ENCODE results near the gene YY1AP1. TPM values are rescaled to one million over a fixed set of nuclear protein-coding genes. Genes with fewer than 3 reads are reported as not detected.
A peak's percentile ranks its signal among the peaks of the same experiment; 100 is the strongest.
"Not testable (repeated sequence)": the region's sequence is repeated elsewhere in the genome, so short reads cannot be mapped to it uniquely, and the experiment has no call there.

YY1AP1 gene
- total and polyA plus RNA-seq, 2 experiments from 2014 or later: 28.1 to 50.1 TPM

- no peak for DNase-seq
- 53 to 54% methylated on average over 2 of the region's 2 CpGs for WGBS, 2 experiments (ENCODE audit: low coverage in 1 of 2, low lambda C conversion rate in 2 of 2, missing lambda C conversion rate in 2 of 2)
- no peak for TF ChIP-seq EZH2phosphoT487 (IDR thresholded peaks at IDR 0.05; ENCODE audit: insufficient read depth, low read depth)
- no peak for TF ChIP-seq EZH2 (IDR thresholded peaks at IDR 0.05; ENCODE audit: insufficient read depth, poor library complexity, severe bottlenecking)
- in situ Hi-C loops (cut with MboI): no loop called here
- H3K36me3 ChIP-seq (ENCODE audit: low read depth): peaks cover 6% of the 10 kb centered on the region; the same call in 1 of the 2 replicates
- H2AFZ ChIP-seq: no peak overlapping the region
- no peak overlapping the region for H3K27ac ChIP-seq
- H3K27me3 ChIP-seq (replicated peaks; ENCODE audit: insufficient read depth): no peaks in the 10 kb centered on the region
- H3F3A ChIP-seq (ENCODE audit: insufficient read depth): no peaks in the 10 kb centered on the region
- no peaks in the 10 kb centered on the region for H4K20me1 ChIP-seq (ENCODE audit: insufficient read depth)
- H3K9me2 ChIP-seq (ENCODE audit: insufficient read depth): no peaks in the 10 kb centered on the region
- H3K9me3 ChIP-seq (ENCODE audit: low read depth): no peaks in the 10 kb centered on the region
- peaks cover 88% of the 10 kb centered on the region for H3K79me2 ChIP-seq (ENCODE audit: insufficient read depth)
- no peaks in the 10 kb centered on the region for H3K4me1 ChIP-seq (ENCODE audit: insufficient read depth)
- H3K4me2 ChIP-seq (ENCODE audit: unreplicated experiment): no peak overlapping the region
- H3K9ac ChIP-seq: no peak overlapping the region
- H3K4me3 ChIP-seq: no peak overlapping the region
These were observed 24.5 kb upstream of the YY1AP1 start for GRCh38 chr1:155713075-155713474.

- H3K4me1 ChIP-seq (ENCODE audit: insufficient read depth); H3K9me2 ChIP-seq (ENCODE audit: insufficient read depth); H3K36me3 ChIP-seq (ENCODE audit: low read depth); in situ Hi-C loops (cut with MboI); H4K20me1 ChIP-seq (ENCODE audit: insufficient read depth); H2AFZ ChIP-seq; H3F3A ChIP-seq (ENCODE audit: insufficient read depth); H3K9me3 ChIP-seq (ENCODE audit: low read depth); H3K9ac ChIP-seq; H3K4me3 ChIP-seq; H3K27me3 ChIP-seq (replicated peaks; ENCODE audit: insufficient read depth); H3K4me2 ChIP-seq (ENCODE audit: unreplicated experiment); H3K27ac ChIP-seq: not testable (repeated sequence)
- H3K79me2 ChIP-seq (ENCODE audit: insufficient read depth): peaks cover 88% of the 10 kb centered on the region
- 83 to 88% methylated on average over 3 of the region's 3 CpGs for WGBS, 2 experiments (ENCODE audit: low coverage in 1 of 2, low lambda C conversion rate in 2 of 2, missing lambda C conversion rate in 2 of 2)
- DNase-seq: peak; percentile 11
These were observed 24.1 kb upstream of the YY1AP1 start for GRCh38 chr1:155712636-155713035.

GRCh38 chr1:155711457-155711856, 22.9 kb upstream of the YY1AP1 start:
- H4K20me1 ChIP-seq (ENCODE audit: insufficient read depth); H3K36me3 ChIP-seq (ENCODE audit: low read depth): not testable (repeated sequence)
- 85 to 93% methylated on average over 3 of the region's 3 CpGs for WGBS, 2 experiments (ENCODE audit: low coverage in 1 of 2, low lambda C conversion rate in 2 of 2, missing lambda C conversion rate in 2 of 2)

DNA sequence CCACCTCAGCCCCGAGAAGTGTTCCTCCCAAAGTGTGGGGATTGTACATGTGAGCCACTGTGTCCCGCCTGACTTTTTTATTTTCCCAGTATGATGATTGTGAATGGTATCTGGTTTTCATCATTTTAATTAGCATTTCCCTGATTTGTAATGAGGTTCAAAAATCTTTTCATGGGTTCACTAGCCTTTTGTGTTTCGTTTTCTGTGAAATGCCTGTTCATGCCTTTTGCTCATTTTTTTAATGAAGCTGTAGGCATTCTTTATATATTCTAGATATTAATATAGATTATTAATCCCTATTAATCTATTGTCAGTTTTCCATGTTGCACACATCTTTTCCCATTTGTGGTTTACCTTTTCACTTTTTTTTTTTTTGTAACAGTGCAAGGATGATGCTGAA, 20.8 kb upstream of the YY1AP1 start:
- in situ Hi-C loops (cut with MboI): no loop called here
- no peak for DNase-seq
- 97 to 100% methylated on average over 3 of the region's 3 CpGs for WGBS, 2 experiments (ENCODE audit: low coverage in 1 of 2, low lambda C conversion rate in 2 of 2, missing lambda C conversion rate in 2 of 2)

More at GRCh38 chr1:155711457-155711856, 22.9 kb upstream of the YY1AP1 start:
- DNase-seq: peak; percentile 29
- H3K4me3 ChIP-seq; in situ Hi-C loops (cut with MboI); H3K27me3 ChIP-seq (replicated peaks; ENCODE audit: insufficient read depth); H3K4me1 ChIP-seq (ENCODE audit: insufficient read depth); H3K9me2 ChIP-seq (ENCODE audit: insufficient read depth); H2AFZ ChIP-seq; H3F3A ChIP-seq (ENCODE audit: insufficient read depth); H3K9ac ChIP-seq; H3K9me3 ChIP-seq (ENCODE audit: low read depth); H3K4me2 ChIP-seq (ENCODE audit: unreplicated experiment): not testable (repeated sequence)
- Histone ChIP-seq H3K27ac (0 out of 2 replicates have a peak overlapping the region, but pooled peaks have one; percentile 22), H3K79me2 (ENCODE audit: insufficient read depth) (peaks cover 89% of the 10 kb centered on the region)

GRCh38 chr1:155706139-155706538, 17.6 kb upstream of the YY1AP1 start:
- in situ Hi-C loops (cut with MboI): no loop called here

More for the DNA sequence above, 20.8 kb upstream of the YY1AP1 start:
- H3K27ac ChIP-seq: no peak overlapping the region
- H3K27me3 ChIP-seq (replicated peaks; ENCODE audit: insufficient read depth): no peaks in the 10 kb centered on the region
- no peak overlapping the region for H3K4me3 ChIP-seq
- no peaks in the 10 kb centered on the region for H3F3A ChIP-seq (ENCODE audit: insufficient read depth)
- H3K4me1 ChIP-seq (ENCODE audit: insufficient read depth): 0 out of 2 replicates have a peak, but pooled peaks cover 6% of the 10 kb centered on the region
- no peaks in the 10 kb centered on the region for H4K20me1 ChIP-seq (ENCODE audit: insufficient read depth)
- no peak overlapping the region for H3K4me2 ChIP-seq (ENCODE audit: unreplicated experiment)
- peaks cover 6% of the 10 kb centered on the region; the same call in 1 of the 2 replicates for H3K36me3 ChIP-seq (ENCODE audit: low read depth)
- H3K9me2 ChIP-seq (ENCODE audit: insufficient read depth): no peaks in the 10 kb centered on the region
- H3K9me3 ChIP-seq (ENCODE audit: low read depth): no peaks in the 10 kb centered on the region
- H3K9ac ChIP-seq: no peak overlapping the region
- TF ChIP-seq EZH2 (IDR thresholded peaks at IDR 0.05; ENCODE audit: insufficient read depth, poor library complexity, severe bottlenecking): no peak
- no peak for TF ChIP-seq EZH2phosphoT487 (IDR thresholded peaks at IDR 0.05; ENCODE audit: insufficient read depth, low read depth)
- peaks cover 92% of the 10 kb centered on the region for H3K79me2 ChIP-seq (ENCODE audit: insufficient read depth)
- no peak overlapping the region for H2AFZ ChIP-seq

GRCh38 chr1:155704414-155704813, 15.8 kb upstream of the YY1AP1 start:
- H3K36me3 ChIP-seq (ENCODE audit: low read depth); H3K4me3 ChIP-seq; H3K9me2 ChIP-seq (ENCODE audit: insufficient read depth); H3K27ac ChIP-seq; in situ Hi-C loops (cut with MboI); H3F3A ChIP-seq (ENCODE audit: insufficient read depth); H3K4me2 ChIP-seq (ENCODE audit: unreplicated experiment); H3K27me3 ChIP-seq (replicated peaks; ENCODE audit: insufficient read depth); H4K20me1 ChIP-seq (ENCODE audit: insufficient read depth); H3K4me1 ChIP-seq (ENCODE audit: insufficient read depth); H3K9me3 ChIP-seq (ENCODE audit: low read depth); H3K9ac ChIP-seq; DNase-seq; H2AFZ ChIP-seq: not testable (repeated sequence)
- peaks cover 89% of the 10 kb centered on the region for H3K79me2 ChIP-seq (ENCODE audit: insufficient read depth)
- WGBS, 2 experiments (ENCODE audit: low coverage in 1 of 2, low lambda C conversion rate in 2 of 2, missing lambda C conversion rate in 2 of 2): 94 to 97% methylated on average over 5 of the region's 5 CpGs

More at GRCh38 chr1:155706139-155706538, 17.6 kb upstream of the YY1AP1 start:
- no peak overlapping the region for H2AFZ ChIP-seq
- H3K4me1 ChIP-seq (ENCODE audit: insufficient read depth): 0 out of 2 replicates have a peak, but pooled peaks cover 6% of the 10 kb centered on the region
- 88% methylated on average over 5 of the region's 5 CpGs for WGBS, 2 experiments (ENCODE audit: low coverage in 1 of 2, low lambda C conversion rate in 2 of 2, missing lambda C conversion rate in 2 of 2)
- H3K27ac ChIP-seq: no peak overlapping the region
- H3F3A ChIP-seq (ENCODE audit: insufficient read depth): no peaks in the 10 kb centered on the region
- no peaks in the 10 kb centered on the region for H3K9me2 ChIP-seq (ENCODE audit: insufficient read depth)
- H4K20me1 ChIP-seq (ENCODE audit: insufficient read depth): no peaks in the 10 kb centered on the region
- TF ChIP-seq EZH2 (IDR thresholded peaks at IDR 0.05; ENCODE audit: insufficient read depth, poor library complexity, severe bottlenecking) (no peak), EZH2phosphoT487 (IDR thresholded peaks at IDR 0.05; ENCODE audit: insufficient read depth, low read depth) (no peak)
- DNase-seq: peak; percentile 66
- H3K4me2 ChIP-seq (ENCODE audit: unreplicated experiment): no peak overlapping the region
- H3K79me2 ChIP-seq (ENCODE audit: insufficient read depth): peaks cover 96% of the 10 kb centered on the region
- H3K4me3 ChIP-seq: no peak overlapping the region
- no peaks in the 10 kb centered on the region for H3K9me3 ChIP-seq (ENCODE audit: low read depth)
- no peak overlapping the region for H3K9ac ChIP-seq
- no peaks in the 10 kb centered on the region for H3K36me3 ChIP-seq (ENCODE audit: low read depth)
- H3K27me3 ChIP-seq (replicated peaks; ENCODE audit: insufficient read depth): no peaks in the 10 kb centered on the region
